Neural cell (in vitro differentiated cells): ENCODE measurements around the gene CDK4. TPM values are rescaled to one million over a fixed set of nuclear protein-coding genes. Genes with fewer than 3 reads are reported as not detected.
A peak's percentile ranks its signal among the peaks of the same experiment; 100 is the strongest.

Experiments
- H2AFZ ChIP-seq: fragments of 200-600, 300-800 bp; sonication (generic), shearing (Covaris generic); 2 replicates; pipeline ENCODE4 v1.6.0; 2014; ENCODE audit warnings: low read depth, mild to moderate bottlenecking, antibody characterized with exemption, low read length, moderate library complexity
- H3F3A ChIP-seq: fragments of 200-600 bp; shearing (Covaris generic); 2 replicates; pipeline ENCODE4 v1.6.1; 2016; ENCODE audit warnings: mild to moderate bottlenecking, moderate library complexity, mixed read lengths, antibody characterized with exemption, low read length; ENCODE audit not compliant: insufficient read depth, poor library complexity, severe bottlenecking
- H3K27ac ChIP-seq: fragments of 200-600, 300-800 bp; sonication (generic), shearing (Covaris generic); 2 replicates; pipeline ENCODE4 v1.5.1; 2014; ENCODE audit warnings: mild to moderate bottlenecking, low read length, moderate library complexity
- H3K27me3 ChIP-seq: fragments of 300-800, 200-600 bp; sonication (generic), shearing (Covaris generic); 2 replicates; pipeline ENCODE4 v1.6.0; 2014; ENCODE audit warnings: mild to moderate bottlenecking, low read depth, low read length, moderate library complexity; ENCODE audit not compliant: insufficient read depth
- H3K36me3 ChIP-seq: fragments of 300-800, 200-600 bp; sonication (generic), shearing (Covaris generic); 2 replicates; pipeline ENCODE4 v1.5.1; 2014; ENCODE audit warnings: mild to moderate bottlenecking, antibody characterized with exemption, low read length, moderate library complexity; ENCODE audit not compliant: insufficient read depth
- H3K4me2 ChIP-seq: fragments of 300-800, 200-600 bp; sonication (generic), shearing (Covaris generic); 2 replicates; pipeline ENCODE4 v1.6.0; 2014; ENCODE audit warnings: mild to moderate bottlenecking, low read length
- H3K4me3 ChIP-seq: fragments of 300-800, 200-600 bp; sonication (generic), shearing (Covaris generic); 2 replicates; pipeline ENCODE4 v1.5.1; 2014; ENCODE audit warnings: mild to moderate bottlenecking, low read length, moderate library complexity
- H3K79me2 ChIP-seq: fragments of 200-600 bp; shearing (Covaris generic); replicated peaks from 2 replicates; pipeline ENCODE4 v1.6.0; 2014; ENCODE audit warnings: mild to moderate bottlenecking, low read length, moderate library complexity; ENCODE audit not compliant: insufficient read depth
- H3K9ac ChIP-seq: fragments of 300-800, 200-600 bp; sonication (generic), shearing (Covaris generic); 2 replicates; pipeline ENCODE4 v1.6.1; 2016; ENCODE audit warnings: mild to moderate bottlenecking, low read length, mixed read lengths
- H3K9me2 ChIP-seq: fragments of 200-600 bp; shearing (Covaris generic); 2 replicates; pipeline ENCODE4 v1.6.1; 2016; ENCODE audit warnings: mild to moderate bottlenecking, low read length, mixed read lengths; ENCODE audit not compliant: insufficient read depth
- H3K9me3 ChIP-seq: fragments of 200-600, 300-800 bp; sonication (generic), shearing (Covaris generic); 2 replicates; pipeline ENCODE4 v1.6.1; 2016; ENCODE audit warnings: mild to moderate bottlenecking, mixed run types, low read length, moderate library complexity, mixed read lengths
- H4K20me1 ChIP-seq: fragments of 200-600 bp; shearing (Covaris generic); 2 replicates; pipeline ENCODE4 v1.6.1; 2016; ENCODE audit warnings: mild to moderate bottlenecking, mixed run types; ENCODE audit not compliant: insufficient read depth
- CTCF ChIP-seq: fragments of 450-650 bp; IDR thresholded peaks from 2 replicates; pipeline ENCODE4 v1.5.1; 2014; ENCODE audit warnings: antibody characterized with exemption, mild to moderate bottlenecking, moderate library complexity; ENCODE audit not compliant: poor library complexity, severe bottlenecking
- EP300 ChIP-seq: fragments of 450-650 bp; conservative IDR thresholded peaks from 2 replicates; pipeline ENCODE4 v1.6.1; 2014; ENCODE audit warnings: antibody characterized with exemption, mild to moderate bottlenecking, moderate library complexity; ENCODE audit not compliant: poor library complexity, severe bottlenecking
- EZH2 ChIP-seq: fragments of 200-600, 300-800 bp; shearing (Covaris generic), sonication (generic); IDR thresholded peaks from 2 replicates; pipeline ENCODE4 v1.6.1; 2014; ENCODE audit warnings: antibody characterized with exemption, low read length, borderline replicate concordance, mild to moderate bottlenecking; ENCODE audit not compliant: insufficient read depth, poor library complexity, severe bottlenecking
- MXI1 ChIP-seq: fragments of 450-650 bp; conservative IDR thresholded peaks from 2 replicates; pipeline ENCODE4 v1.6.1; 2014; ENCODE audit warnings: antibody characterized with exemption, mild to moderate bottlenecking; ENCODE audit not compliant: poor library complexity, severe bottlenecking
- POLR2AphosphoS5 ChIP-seq: IDR thresholded peaks from 2 replicates; pipeline ENCODE4 v1.6.1; 2012
- RAD21 ChIP-seq: fragments of 450-650 bp; conservative IDR thresholded peaks from 2 replicates; pipeline ENCODE4 v1.6.1; 2014; ENCODE audit warnings: antibody characterized with exemption, mild to moderate bottlenecking, moderate library complexity
- REST ChIP-seq: IDR thresholded peaks from 2 replicates; pipeline ENCODE4 v1.6.1; 2012; ENCODE audit warnings: borderline replicate concordance
- SMC3 ChIP-seq: fragments of 450-650 bp; conservative IDR thresholded peaks from 2 replicates; pipeline ENCODE4 v1.6.1; 2014; ENCODE audit warnings: antibody characterized with exemption, mild to moderate bottlenecking, moderate library complexity; ENCODE audit not compliant: poor library complexity
- TAF1 ChIP-seq: IDR thresholded peaks from 2 replicates; pipeline ENCODE4 v1.6.1; 2012; ENCODE audit warnings: low read depth
- polyA plus RNA-seq: library from polyadenylated mRNA; depleted of rRNA; stranded (reverse); fragments of >200 nt; gene quantifications from 2 replicates; pipeline ENCODE4 v1.2.3, GENCODE V29; 2014

Gene CDK4
- polyA plus RNA-seq, 1 donor from 2014 or later: 104 TPM

- no peaks in the 10 kb centered on the region for H3K9me2 ChIP-seq
- peak overlapping the region; percentile 95 for H3K9ac ChIP-seq
- peaks cover 20% of the 10 kb centered on the region for H4K20me1 ChIP-seq
- TF ChIP-seq POLR2AphosphoS5 (no peak), MXI1 (peak; percentile 36), EZH2 (no peak), EP300 (no peak), RAD21 (peak; percentile 54), CTCF (peak; percentile 73), TAF1 (no peak), SMC3 (peak; percentile 57), REST (no peak)
- H3K4me2 ChIP-seq: peak overlapping the region; percentile 90
- H3K27ac ChIP-seq: peak overlapping the region; percentile 67
- no peaks in the 10 kb centered on the region for H3F3A ChIP-seq
- peaks cover 39% of the 10 kb centered on the region for H3K27me3 ChIP-seq
- peak overlapping the region; percentile 88 for H3K4me3 ChIP-seq
- no peaks in the 10 kb centered on the region for H3K79me2 ChIP-seq
- H3K36me3 ChIP-seq: peaks cover 16% of the 10 kb centered on the region
- no peak overlapping the region for H2AFZ ChIP-seq
- no peaks in the 10 kb centered on the region for H3K9me3 ChIP-seq
Observed at GRCh38 chr12:57737467-57738460, 14.3 kb downstream of the CDK4 start.

GRCh38 chr12:57736741-57737466, 15.2 kb downstream of the CDK4 start:
- H3K9me2 ChIP-seq: no peaks in the 10 kb centered on the region
- no peaks in the 10 kb centered on the region for H3K79me2 ChIP-seq
- no peaks in the 10 kb centered on the region for H3K9me3 ChIP-seq
- peaks cover 16% of the 10 kb centered on the region for H3K36me3 ChIP-seq
- peak overlapping the region; percentile 95 for H3K9ac ChIP-seq
- H3K4me2 ChIP-seq: peak overlapping the region; percentile 90
- H3K4me3 ChIP-seq: peak overlapping the region; percentile 88
- no peaks in the 10 kb centered on the region for H3F3A ChIP-seq
- H3K27ac ChIP-seq: no peak overlapping the region
- no peak for TF ChIP-seq CTCF
- no peak for TF ChIP-seq RAD21
- TF ChIP-seq SMC3: no peak
- TF ChIP-seq REST: no peak
- TF ChIP-seq TAF1: no peak
- no peak for TF ChIP-seq POLR2AphosphoS5
- no peak for TF ChIP-seq MXI1
- TF ChIP-seq EZH2: no peak
- TF ChIP-seq EP300: no peak
- no peak overlapping the region for H2AFZ ChIP-seq
- peaks cover 20% of the 10 kb centered on the region for H4K20me1 ChIP-seq
- H3K27me3 ChIP-seq: peaks cover 39% of the 10 kb centered on the region
